Inferior parietal cortex (tissue), 1 donor: Measurements from ENCODE around the gene SGSM1.
"Not testable (repeated sequence)": the region's sequence is repeated elsewhere in the genome, so short reads cannot be mapped to it uniquely, and the experiment has no call there.

Experiments
- DNase-seq: peaks from one replicate; pipeline ENCODE4 v3.0.0-alpha.2; 2016; ENCODE audit errors: extremely low spot score

The SGSM1 gene

DNA sequence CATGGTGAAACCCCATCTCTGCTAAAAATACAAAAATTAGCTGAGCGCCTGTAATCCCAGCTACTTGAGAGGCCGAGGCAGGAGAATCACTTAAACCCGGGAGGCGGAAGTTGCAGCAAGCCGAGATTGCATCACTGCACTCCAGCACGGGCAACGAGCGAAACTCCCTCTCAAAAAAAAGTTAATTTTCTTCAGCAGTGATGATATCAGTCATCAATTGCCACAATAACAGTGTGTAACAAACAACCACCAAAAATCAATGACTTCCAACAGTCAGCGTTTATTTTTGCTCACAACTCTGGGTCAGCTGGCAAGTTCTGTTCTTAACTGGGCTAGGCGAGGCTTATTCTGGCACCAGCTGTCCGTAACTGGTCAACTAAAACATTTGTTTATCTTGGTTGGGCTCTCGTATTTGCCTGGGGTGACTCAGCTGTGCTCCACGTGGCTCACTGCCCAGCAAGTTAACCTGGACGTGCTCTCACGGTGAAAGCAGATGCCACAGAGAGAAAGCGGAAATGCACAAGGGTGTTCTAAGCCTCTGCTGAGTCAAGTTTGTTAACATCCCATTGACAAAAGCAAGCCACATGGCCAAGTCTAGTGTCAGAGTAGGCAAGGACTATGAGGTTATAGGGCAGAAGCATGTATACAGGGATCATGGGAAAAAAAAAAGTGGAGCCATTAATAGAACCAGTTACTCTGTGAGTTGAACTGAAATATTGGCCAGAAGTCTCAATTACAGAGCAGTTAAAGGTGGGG is 88.4 kb downstream of the SGSM1 start:
- no peak for DNase-seq

DNA sequence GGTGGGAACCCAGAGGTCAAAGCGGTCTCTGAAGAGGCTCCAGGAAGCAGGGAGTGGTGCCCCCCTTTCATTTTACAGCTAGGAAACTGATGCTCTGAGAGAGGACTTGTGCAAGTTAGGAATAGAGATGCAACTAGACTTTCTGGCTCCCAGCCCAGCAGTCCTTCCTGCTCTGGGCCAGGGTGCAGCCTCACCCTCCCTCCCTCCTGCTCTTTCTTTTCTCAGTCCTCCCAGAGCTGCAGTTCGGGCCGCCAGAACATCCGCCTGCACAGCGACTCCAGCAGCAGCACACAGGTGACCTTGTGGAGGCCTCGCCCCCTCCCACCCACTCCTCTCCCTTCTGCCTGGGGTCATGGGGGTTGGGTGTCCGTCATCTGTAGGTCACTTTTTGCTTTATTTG is 89.0 kb downstream of the SGSM1 start:
- DNase-seq: no peak

DNA sequence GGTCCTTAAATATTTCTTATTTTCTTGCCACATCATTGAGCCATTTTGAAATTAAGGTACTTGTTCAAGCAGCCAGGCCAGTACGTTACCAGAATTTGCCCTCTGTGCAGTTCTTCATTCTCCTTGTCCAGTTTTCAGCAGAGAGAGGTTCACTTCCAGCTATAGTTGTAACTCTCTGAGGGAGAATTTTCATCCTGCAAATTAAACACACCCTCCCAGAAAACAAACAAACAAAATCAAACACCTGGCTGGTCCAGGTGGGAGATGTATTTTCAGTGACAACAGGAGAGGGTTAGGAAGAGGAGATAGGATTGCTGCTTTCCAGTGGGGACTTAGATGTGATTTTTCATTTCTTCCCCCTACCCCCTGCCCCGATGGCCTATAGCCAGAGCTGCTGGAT is 95.4 kb downstream of the SGSM1 start:
- DNase-seq: no peak

DNA sequence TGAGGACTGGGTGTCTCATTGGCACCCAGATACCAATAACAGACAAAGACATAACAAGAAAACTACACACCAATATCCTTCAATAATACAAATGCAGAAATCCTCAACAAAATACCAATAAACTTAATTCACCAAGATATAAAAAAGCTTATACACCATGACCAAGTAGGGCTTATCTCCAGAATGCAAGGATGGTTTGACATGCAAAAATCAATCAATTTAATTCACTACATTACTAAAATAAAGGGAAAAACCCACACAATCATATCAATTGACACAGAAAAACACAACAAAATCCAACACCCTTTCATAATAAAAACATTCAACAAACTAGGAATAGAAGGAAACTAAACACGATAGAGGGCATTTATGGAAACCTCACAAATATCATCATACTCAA is 99.9 kb downstream of the SGSM1 start:
- no peak for DNase-seq

DNA sequence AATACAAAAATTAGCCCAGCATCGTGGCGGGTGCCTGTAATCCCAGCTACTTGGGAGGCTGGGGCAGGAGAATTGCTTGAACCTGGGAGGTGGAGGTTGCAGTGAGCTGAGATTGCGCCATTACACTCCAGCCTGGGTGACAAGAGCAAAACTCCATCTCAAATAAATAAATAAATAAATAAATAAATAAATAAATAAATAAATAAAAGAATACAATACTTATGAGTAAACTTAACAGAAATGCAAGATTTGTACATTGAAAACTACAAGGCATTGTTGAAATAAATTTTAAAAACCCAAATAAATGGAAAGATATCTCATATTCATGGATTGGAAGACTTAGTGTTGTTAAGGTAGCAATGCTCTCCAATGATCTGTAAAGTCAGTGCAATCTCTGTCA is 101.1 kb downstream of the SGSM1 start:
- not testable (repeated sequence) for DNase-seq

DNA sequence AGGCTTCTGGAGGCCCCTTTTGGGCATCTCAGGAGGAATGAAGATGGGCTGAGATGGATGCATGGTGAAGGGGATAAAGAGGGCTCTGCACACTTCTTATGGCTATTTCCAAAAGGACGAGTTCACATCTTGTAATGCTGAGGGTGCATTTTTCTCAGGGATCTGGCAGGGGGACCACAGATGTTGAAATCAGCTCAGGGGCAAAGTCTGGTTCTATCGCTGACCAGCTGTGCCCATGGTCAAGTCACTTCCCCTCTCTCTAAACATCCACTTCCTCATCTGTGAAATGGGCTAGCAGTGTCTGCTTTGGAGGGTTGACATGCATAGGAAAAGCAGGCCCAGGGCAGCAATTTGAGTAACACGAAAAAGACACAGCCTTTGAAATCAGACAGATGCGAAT is 114.0 kb downstream of the SGSM1 start:
- DNase-seq: no peak

DNA sequence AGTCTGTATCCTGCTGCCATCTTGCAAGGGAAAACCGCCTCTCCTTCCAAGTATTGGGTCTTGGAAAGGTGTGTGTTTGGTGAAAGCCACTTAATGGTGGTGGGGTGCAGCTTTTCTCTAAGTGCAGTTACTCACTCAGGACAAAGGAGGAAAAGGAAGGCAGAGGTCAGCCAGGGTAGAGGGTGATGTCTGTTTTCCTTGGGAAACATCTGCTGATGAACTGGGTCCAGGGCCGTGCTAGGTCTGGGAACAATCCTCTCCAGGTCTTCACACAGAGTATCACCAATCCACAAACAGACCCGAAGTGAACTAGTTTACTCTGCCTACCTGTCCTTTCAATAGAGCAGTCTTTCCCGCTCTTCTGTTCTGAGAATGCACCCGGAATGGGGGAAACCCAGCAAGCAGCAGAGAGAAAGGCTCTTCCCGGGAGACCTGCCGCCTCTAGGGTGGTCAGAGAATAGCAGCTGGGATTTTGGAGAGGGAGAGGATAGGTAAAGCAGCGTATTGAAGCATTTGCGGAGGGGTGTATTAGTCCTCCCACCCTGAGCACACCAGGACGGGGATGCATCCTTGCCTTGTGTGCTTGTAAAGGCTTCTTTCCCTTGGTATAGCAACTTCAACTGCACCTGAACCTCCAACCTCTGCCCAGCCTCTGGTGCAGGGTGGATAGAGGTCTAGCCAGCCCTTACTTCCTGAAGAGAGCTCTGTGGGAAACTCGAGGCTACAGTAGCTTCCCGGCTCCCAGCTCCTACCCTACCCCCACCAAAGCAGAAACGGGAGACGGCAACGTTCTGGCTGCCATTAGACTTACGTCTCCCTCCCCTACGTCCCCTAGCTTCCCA is 119.8 kb downstream of the SGSM1 start:
- no peak for DNase-seq

DNA sequence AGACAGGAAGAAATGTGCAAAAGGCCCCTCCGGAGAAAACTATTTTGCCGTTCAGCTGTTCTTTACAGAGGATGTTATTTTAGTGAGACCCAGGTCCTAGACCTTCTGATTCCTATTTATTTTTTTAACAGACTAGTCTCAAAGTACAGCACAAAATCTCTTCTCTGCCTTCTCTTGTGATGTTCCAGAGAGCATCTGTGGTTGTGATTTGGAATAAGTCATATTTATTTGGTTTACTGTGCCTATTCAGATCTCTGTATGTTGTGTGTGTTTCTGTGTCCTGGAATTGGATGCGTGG is 120.4 kb downstream of the SGSM1 start:
- no peak for DNase-seq

DNA sequence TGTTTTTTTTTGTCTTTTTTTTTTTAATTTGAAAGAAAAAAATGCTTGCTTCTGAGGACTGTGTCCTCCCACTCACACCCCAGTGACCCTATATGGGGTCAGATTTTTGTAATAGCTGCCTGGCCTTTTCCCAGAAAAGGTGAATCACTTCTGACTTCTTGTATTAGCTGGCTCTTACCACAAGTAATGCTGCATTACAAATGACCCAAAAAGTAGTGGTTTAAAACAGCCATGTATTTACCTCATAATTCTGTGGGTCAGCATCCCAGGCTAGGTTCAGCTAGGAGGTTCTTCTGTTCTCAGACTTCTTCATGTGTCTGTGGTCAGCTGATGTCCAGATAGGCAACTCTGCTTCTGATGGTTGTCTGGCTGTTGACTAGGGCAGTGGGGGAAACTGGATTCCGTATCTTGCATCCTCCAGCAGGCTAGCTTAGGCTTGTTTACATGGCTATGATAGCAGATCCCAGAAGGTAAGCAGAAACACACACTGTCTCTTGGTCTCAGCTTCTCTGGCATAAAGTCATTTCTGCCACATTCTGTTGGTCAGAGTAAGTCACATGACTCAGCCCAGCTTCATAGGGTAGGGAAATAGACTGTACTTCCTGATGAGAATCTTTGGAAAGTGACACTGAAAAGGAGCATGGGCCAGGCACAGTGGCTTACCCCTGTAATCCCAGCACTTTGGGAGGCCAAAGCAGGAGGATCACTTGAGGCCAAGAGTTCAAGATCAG is 121.0 kb downstream of the SGSM1 start:
- DNase-seq: no peak

DNA sequence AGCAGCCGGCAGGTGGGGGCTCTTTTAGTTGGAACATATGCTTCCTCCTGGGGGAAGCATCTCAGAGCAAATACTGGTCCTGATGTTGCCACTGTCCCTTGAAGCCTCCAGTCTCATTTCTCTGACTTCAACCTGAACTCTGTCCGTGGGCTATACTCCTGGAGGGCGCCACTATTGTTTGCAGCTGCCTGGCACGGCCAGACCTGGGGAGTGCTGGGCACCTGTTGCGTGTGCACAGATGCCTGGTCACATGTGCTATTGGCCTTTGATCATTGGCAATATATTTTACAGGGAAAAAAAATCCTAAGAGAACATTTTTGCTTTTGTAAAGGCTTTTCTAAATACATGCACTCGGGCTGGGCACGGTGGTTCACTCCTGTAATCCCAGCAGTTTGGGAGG is 122.3 kb downstream of the SGSM1 start:
- no peak for DNase-seq

DNA sequence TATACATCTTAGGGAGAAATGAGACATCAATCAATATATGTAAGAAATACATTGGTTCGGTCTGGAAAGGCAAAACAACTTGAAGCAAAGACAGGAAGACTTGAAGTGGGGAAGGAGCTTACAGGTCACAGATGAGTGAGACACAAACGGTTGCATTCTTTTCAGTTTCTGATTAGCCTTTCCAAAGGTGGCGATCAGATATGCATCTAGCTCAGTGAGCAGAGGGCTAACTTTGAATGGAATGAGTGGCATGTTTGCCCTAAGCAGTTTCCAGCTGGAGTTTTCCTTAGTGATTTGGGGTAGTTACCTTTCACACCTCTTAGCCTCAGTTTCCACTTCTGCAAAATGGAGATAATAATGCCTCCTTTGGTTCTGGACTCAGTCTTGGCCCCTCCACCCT is 124.7 kb downstream of the SGSM1 start:
- no peak for DNase-seq

DNA sequence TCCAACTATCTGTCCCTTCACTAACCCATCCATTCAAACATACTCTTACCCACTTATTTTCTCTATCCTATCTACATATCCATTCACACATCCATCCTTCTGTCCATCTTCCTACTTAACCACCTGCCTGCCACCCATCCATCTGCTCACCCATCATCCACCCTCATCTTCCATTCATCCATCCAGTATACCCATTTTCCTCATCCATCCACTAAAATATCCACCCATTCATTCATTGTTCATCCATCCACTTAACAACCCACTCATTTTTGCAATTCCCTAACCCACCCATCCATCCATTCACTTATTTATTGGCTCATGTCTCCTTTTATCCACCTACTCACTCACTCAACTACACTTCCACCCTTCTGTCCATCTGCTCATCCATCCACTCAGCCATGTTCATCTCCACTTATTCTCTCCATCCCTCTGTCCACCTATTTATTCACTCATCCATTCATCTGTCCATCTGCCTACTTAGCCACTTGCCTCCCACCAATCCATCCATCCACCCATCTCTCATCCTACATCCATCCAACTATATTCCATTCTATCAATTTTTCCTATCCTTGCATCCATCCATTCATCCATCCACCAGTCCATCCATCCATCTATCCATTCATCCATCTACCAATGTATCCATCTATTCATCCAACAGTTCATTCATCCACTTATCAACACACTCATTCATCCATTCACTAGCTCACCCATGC is 129.9 kb downstream of the SGSM1 start:
- no peak for DNase-seq

DNA sequence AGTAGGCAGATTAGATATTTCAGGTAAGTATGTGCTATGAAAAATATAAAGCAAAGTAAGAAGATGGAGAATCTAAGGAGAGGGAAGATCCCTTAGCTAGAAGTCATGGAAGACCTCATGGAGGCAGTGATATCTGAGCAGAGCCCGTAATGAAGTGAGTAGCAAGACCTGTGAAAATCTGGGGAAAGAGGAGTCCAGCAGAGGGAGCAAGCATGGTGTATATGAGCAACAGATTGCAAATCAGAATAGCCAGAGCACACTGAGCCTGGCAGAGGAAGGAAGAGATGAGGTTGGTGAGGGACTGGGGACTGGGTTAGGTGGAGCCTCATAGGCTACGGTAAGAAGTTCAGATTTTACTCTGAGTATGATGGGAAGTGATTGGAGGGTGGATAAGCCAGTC is 131.1 kb downstream of the SGSM1 start:
- DNase-seq: no peak

DNA sequence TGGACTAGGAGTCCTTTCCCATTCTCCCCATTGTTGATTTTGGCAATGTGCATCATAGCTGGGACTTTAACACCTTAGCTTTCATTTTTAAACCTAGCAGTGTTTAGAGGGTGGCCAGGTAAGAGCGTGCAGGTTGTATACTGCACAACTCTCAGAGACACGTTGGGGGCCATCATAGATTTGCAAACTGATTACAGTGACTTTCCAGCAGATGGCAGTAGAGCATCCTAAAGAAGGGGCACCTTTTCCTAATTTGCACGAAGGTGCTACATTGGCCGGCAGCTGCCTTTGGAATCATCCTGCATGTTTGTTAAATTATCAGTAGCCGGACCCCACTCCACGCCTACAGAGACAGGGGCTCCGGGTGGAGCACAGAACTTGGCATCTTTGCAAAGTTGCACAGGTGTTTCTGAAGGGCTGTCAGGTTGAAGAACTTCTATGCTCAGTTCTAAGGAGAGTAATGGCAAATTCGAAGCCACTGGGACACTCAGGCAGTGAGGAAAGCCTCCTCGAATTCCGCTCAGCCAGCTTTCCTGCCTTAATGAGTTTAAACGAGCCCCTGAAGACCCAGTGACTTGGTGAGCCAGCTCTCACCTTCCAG is 132.8 kb downstream of the SGSM1 start:
- peak; percentile 66 for DNase-seq

DNA sequence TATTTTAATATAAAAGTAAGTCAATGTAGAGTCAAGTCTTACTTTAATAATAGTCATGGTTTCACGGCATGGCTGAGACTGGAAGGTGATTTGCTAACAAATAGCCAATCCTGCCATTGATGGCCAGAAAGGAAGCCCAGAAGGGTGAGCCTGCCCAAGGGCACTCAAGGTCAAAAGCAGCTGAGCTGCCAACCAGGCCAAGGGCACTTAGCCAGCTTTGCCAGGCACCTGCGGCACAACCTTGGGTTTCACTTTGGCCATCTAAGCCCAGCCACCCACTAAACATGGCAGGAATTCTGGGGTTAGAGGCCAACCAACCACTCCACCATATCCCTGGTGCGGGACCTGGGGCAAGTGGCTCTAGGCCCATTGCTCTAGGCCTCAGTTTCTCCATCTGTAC is 136.3 kb downstream of the SGSM1 start:
- no peak for DNase-seq

DNA sequence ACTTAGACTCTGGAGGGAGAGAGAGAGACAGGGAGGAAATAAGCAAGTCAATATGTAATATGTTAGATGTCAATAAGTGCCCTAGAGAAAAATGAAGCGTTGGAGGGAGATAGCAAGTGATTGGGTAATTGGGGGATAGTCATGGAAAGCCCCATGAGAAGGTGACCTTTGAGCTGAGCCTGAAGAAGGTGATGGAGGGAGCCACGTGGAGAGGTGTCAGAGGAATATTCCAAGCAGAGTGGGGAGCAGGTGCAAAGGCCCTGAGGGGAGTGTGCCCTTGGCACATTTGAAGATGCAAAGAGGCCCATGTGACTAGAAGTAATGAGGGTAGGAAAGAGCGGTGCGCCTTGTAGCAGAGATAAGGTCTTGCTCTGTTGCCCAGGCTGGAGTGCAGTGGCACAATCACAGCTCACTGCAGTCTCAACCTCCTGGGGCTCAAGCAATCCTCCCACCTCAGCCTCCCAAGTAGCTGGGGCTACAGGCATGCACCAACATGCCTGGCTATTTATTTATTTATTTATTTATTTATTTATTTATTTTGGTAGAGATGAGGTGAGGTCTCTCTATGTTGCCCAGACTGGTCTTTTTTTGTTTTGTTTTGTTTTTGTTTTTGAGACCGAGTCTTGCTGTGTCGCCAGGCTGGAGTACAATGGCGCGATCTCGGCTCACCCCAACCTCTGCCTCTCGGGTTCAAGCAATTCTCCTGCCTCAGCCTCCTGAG is 138.4 kb downstream of the SGSM1 start:
- no peak for DNase-seq

DNA sequence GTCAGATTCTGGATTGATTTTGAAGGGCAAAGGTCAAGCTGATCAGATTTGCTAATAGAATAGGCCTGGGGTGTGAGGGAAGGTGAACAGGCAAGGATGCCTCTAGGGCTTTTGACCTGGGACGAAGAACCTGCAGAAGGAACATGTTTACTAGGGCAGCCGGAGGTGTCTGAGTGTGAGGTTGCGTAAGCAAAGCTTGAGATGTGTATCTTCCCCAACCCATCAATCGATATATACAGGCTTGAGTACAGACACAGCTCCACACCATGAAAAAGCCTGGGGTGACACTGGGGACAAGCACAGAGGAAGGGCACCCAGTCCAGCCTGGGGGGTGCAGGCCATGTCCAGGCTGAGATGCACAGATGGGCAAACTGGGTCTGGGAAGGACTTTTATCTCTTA is 139.4 kb downstream of the SGSM1 start:
- DNase-seq: no peak

DNA sequence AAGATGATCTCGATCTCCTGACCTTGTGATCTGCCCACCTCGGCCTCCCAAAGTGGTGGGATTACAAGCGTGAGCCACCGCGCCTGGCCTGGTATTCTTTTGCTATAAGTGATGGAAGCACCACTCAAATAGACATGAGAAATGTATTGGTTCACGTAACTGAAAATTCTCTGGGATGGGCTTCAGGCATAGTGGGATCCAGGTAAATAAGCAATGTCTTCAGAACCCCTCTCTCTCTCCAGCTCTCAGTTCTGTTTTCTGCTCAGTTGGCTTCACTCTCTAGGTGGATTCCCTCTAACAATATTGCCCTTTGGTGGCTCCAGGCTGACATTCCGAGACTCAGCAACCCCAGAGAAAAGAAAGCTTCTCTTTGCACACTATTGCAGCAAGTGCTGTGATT is 141.4 kb downstream of the SGSM1 start:
- DNase-seq: no peak

DNA sequence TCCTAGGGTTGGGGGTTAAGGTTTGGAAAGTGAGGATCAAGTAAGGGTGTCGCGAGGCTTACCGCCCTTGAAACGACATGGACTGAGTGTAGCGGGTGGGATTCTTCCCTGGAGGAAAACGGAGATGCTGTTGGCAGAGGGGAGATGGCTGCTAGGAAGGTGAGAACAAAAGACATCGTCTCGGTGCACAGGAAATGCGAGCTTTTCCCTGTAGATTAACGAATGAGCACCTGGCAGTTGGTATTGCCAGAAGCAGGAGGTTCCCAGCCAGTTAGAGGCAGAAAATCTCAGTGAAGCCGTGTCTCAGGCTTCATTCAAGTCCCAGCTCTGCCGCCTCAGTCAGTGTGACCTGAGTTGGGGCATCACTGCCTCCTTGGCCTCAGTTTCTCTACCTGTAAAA is 141.9 kb downstream of the SGSM1 start:
- DNase-seq: no peak

DNA sequence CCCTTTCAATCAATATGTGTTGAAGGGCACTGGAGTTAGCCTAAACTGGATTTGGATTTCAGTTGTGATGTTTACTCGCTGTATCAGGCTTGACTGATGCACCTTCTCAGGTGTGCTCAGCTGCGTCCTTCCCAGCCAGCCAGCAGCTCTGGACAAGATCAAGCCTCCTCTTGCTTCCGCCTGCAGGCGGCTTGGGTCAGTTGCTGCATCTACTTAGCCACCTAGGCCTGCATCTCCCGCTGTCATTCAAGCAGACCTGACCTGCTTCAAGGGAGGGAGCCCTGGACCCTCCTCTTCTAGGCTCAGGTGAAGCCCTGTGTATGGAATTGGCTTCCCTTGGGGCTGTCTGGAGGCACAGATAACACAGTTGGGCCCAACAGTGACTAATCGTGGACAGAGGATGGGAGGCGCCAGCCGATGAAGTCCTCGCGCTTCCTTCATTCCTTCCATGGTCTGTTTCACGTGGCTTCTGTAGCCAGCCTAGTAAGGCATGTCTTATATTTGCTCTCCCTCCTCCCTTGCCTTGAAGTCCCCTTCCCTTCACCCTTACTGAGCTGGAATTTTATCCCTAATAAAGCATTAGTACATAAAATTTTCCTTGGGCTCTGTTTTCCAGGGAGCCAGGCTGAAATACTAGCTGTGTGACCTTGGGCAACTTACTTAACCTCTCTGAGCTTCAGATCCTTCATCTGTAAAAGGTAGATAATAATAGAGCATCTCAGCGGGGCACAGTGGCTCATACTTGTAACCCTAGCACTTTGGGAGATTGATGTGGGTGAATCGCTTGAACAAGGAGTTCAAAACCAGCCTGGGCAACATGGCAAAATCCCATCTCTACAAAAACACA is 142.6 kb downstream of the SGSM1 start:
- DNase-seq: no peak
